Muscle layer of colon (tissue), 2 donors: ENCODE data around the gene METTL21C.

ENCODE experiments used
- H3K27ac ChIP-seq: one replicate; pipeline ENCODE4 v1.7.0; 2013; ENCODE audit warnings: low read depth, mild to moderate bottlenecking, low read length, moderate library complexity
- H3K27me3 ChIP-seq, 2 donors: one replicate each; pipeline ENCODE4 v1.7.0; 2013; ENCODE audit warnings: low read length in 2 of 2, mild to moderate bottlenecking in 2 of 2; ENCODE audit not compliant: insufficient read depth in 2 of 2, control insufficient read depth in 1 of 2
- H3K36me3 ChIP-seq: one replicate; pipeline ENCODE4 v1.7.0; 2013; ENCODE audit warnings: mild to moderate bottlenecking, low read length; ENCODE audit not compliant: insufficient read depth
- H3K4me1 ChIP-seq: one replicate; pipeline ENCODE4 v1.7.0; 2013; ENCODE audit warnings: mild to moderate bottlenecking, low read length; ENCODE audit not compliant: insufficient read depth
- H3K4me3 ChIP-seq, 2 donors: one replicate each; pipeline ENCODE4 v1.7.0; 2013; ENCODE audit warnings: low read length in 2 of 2, low read depth in 1 of 2, mild to moderate bottlenecking in 1 of 2, moderate library complexity in 1 of 2
- H3K9ac ChIP-seq: one replicate; pipeline ENCODE4 v1.7.0; 2013; ENCODE audit warnings: low read length
- H3K9me3 ChIP-seq: one replicate; pipeline ENCODE4 v1.7.0; 2013; ENCODE audit warnings: mild to moderate bottlenecking, low read length
- donor health status: abdominal sarcoma.
- donor health status: Adenocarcinoma of cecum.

The METTL21C gene

GRCh38 chr13:102680133-102680717, 14.6 kb downstream of the METTL21C start:
- no peaks in the 10 kb centered on the region for H3K27me3 ChIP-seq
- H3K4me1 ChIP-seq, result no peaks in the 10 kb centered on the region
- H3K9ac ChIP-seq, result no peak overlapping the region
- H3K9me3 ChIP-seq, result no peaks in the 10 kb centered on the region
- peaks cover 25% of the 10 kb centered on the region for H3K36me3 ChIP-seq
- no peak overlapping the region for H3K4me3 ChIP-seq
- no peak overlapping the region for H3K27ac ChIP-seq

DNA sequence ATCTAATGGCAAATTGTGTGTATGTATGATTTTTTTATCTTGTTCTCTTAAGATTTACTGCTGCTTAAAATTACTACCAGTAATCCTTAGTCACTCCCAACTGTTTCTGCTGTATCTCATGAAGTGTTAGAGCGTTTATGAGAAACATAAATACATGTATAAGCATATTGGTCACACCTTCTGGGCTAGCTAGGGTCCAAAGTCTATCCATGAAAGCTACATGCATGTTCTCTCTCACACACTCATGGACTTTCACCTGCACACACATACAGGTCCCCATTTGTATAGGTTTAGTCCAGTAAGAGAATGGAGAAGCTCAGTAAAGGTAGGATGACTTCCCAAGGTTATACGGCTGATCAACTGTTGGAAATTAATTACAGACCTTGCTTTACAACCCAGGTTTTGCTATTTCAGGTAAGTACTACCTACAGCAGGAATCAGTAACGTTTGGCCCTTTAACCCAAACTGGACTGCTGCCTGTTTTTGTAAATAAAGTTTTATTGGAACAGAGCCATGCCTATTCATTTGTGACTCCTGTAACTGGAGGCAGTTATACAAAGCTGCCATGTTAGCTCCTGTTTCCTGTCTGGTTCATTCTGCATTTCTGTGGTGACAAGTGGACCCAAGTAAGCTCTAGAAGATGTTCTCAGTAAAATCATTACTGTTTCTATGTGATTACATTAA, 15.3 kb downstream of the METTL21C start:
- Histone ChIP-seq H3K4me1 (no peaks in the 10 kb centered on the region), H3K36me3 (peaks cover 29% of the 10 kb centered on the region), H3K9me3 (no peaks in the 10 kb centered on the region), H3K4me3 (no peak overlapping the region), H3K27ac (no peak overlapping the region), H3K9ac (no peak overlapping the region), H3K27me3 (no peaks in the 10 kb centered on the region)

DNA sequence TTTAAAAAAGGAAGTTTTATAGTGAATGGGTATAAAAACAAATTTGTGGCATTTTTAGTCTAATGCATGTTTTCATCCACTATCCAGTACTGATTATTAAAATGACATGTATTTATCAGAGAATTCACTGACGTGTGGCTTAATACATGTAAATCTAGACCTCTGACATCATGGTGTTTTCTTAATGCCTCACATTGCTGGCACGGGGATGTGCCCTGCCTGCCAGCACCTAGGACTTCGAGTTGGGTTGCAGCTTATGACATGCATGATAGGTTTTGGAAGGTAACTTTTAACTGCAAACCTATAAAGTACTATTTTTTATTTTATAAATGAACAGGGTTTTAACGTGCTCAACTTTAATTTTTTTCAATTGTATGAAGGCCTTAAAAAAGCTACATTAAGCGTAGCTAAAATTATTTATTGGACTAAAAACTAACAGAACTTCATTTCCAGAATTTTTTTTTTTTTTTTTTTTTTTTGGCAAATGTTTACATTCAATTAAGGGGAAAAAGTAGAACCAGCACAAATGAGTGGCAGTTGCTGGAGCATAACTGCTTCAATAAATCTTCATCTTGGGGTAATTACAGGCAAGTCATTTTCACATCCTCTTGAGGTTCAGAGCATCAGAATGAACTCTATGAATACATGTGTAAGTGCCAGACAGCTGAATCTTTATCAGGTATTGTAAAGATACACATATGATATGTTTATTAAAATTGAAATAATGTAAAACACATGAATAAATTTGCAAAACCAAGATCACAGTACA, 16.3 kb downstream of the METTL21C start:
- Histone ChIP-seq H3K4me1 (no peaks in the 10 kb centered on the region), H3K9ac (no peak overlapping the region), H3K27ac (no peak overlapping the region), H3K36me3 (peaks cover 34% of the 10 kb centered on the region), H3K9me3 (no peaks in the 10 kb centered on the region), H3K27me3 (no peaks in the 10 kb centered on the region), H3K4me3 (no peak overlapping the region)

- Histone ChIP-seq H3K4me3 (no peak overlapping the region), H3K27ac (no peak overlapping the region), H3K27me3 (no peaks in the 10 kb centered on the region), H3K4me1 (no peaks in the 10 kb centered on the region), H3K9ac (no peak overlapping the region), H3K9me3 (no peaks in the 10 kb centered on the region), H3K36me3 (peaks cover 45% of the 10 kb centered on the region)
Observed at GRCh38 chr13:102677122-102677521, 17.7 kb downstream of the METTL21C start.

GRCh38 chr13:102675115-102675514, 19.7 kb downstream of the METTL21C start:
- Histone ChIP-seq H3K4me1 (no peaks in the 10 kb centered on the region), H3K4me3 (no peak overlapping the region), H3K9me3 (no peaks in the 10 kb centered on the region), H3K27ac (no peak overlapping the region), H3K27me3 (no peaks in the 10 kb centered on the region), H3K36me3 (peaks cover 45% of the 10 kb centered on the region), H3K9ac (no peak overlapping the region)

DNA sequence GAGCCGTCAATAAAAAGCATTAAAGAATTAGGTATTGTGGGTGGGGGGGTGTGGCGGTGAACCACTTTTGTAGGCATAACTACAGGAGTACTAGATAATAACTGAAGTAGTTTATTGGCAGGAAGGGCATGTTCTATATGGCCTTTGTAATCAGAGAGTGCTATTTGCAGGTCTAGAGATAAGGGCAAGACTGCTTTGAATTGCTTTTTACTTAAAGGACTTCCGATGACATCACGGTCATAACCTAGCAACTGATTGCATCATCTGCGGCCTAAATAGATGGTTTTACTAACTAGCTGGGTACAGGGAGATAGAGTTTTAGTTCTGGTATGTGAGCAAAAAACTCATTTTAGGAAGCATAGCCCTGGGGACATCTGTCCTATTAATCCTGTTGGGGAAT, 24.7 kb downstream of the METTL21C start:
- Histone ChIP-seq H3K4me1 (no peaks in the 10 kb centered on the region), H3K36me3 (peaks cover 34% of the 10 kb centered on the region)

DNA sequence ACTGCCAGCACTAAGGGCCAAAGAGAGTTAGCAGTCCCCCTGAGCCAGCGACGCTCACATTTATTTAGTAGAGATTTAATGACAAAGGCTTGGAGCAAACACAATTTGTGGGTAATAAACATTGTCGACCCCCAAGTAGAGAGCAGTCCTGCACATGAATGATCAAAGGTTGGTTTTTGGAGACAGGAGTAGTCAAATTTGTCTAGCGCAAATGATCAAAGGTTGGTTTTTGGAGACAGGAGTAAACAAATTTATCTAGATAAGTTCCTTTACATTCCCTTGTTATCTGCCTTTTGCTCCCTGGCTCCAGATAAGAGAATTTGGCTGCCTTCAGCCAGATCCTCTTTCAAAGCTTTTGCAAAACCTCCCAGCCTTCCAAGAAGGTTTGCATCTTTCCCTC, 26.9 kb downstream of the METTL21C start:
- Histone ChIP-seq H3K9me3 (no peaks in the 10 kb centered on the region), H3K27me3 (no peaks in the 10 kb centered on the region), H3K9ac (no peak overlapping the region), H3K36me3 (peaks cover 25% of the 10 kb centered on the region), H3K4me3 (no peak overlapping the region), H3K27ac (no peak overlapping the region), H3K4me1 (no peaks in the 10 kb centered on the region)

More for the DNA sequence above, 24.7 kb downstream of the METTL21C start:
- Histone ChIP-seq H3K4me3 (no peak overlapping the region), H3K27ac (no peak overlapping the region), H3K9ac (no peak overlapping the region), H3K9me3 (no peaks in the 10 kb centered on the region), H3K27me3 (no peaks in the 10 kb centered on the region)

GRCh38 chr13:102667023-102667422, 27.8 kb downstream of the METTL21C start:
- H3K27ac ChIP-seq, result no peak overlapping the region
- H3K36me3 ChIP-seq, result peaks cover 18% of the 10 kb centered on the region
- no peaks in the 10 kb centered on the region for H3K9me3 ChIP-seq
- H3K4me3 ChIP-seq, result no peak overlapping the region
- H3K27me3 ChIP-seq, result no peaks in the 10 kb centered on the region
- H3K4me1 ChIP-seq, result no peaks in the 10 kb centered on the region
- no peak overlapping the region for H3K9ac ChIP-seq

GRCh38 chr13:102659168-102659713, 35.6 kb downstream of the METTL21C start:
- H3K36me3 ChIP-seq, result peaks cover 28% of the 10 kb centered on the region
- H3K9ac ChIP-seq, result no peak overlapping the region

DNA sequence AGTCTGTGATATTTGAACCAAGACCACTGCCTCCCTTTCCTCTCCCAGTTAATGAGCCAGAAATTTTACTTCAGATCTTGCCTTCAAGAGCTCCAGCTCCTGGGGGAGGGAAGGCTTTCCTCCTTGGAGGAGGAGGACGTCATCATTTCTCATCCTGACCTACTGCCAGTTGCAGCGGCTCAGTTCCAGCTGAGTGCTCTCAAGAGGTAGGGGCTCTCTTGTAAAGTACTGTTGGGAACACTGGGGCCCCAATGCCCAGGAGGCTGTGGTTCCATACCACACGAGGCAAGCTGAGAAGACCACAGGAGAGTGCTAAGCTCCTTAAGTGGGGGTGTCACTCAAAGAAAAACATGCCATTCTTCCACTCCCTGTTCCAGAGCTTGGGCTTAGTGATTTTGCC, 36.2 kb downstream of the METTL21C start:
- Histone ChIP-seq H3K4me3 (no peak overlapping the region), H3K9me3 (no peaks in the 10 kb centered on the region), H3K27ac (no peak overlapping the region), H3K4me1 (no peaks in the 10 kb centered on the region), H3K27me3 (no peaks in the 10 kb centered on the region), H3K9ac (no peak overlapping the region), H3K36me3 (peaks cover 24% of the 10 kb centered on the region)

More at GRCh38 chr13:102659168-102659713, 35.6 kb downstream of the METTL21C start:
- Histone ChIP-seq H3K4me3 (no peak overlapping the region), H3K9me3 (no peaks in the 10 kb centered on the region), H3K27ac (no peak overlapping the region), H3K4me1 (no peaks in the 10 kb centered on the region), H3K27me3 (no peaks in the 10 kb centered on the region)

DNA sequence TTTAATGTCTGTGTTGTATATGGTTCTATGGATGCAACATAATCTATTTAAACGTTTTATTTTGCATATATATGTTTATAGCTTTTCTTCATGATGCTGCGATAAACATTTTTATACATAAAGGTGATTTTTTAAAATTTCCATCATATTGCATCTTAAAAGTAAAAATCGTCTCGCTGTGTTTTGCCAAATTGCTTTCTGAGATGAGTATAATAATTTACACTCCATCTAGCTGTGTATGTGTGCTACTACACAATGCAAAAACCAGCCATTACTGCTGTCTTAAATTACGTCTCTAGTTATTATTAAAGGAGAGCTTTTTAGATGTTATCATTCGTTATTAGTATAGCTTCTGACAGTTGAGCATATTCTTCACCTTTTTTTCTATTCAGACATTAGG, 37.2 kb downstream of the METTL21C start:
- Histone ChIP-seq H3K9me3 (no peaks in the 10 kb centered on the region), H3K9ac (no peak overlapping the region), H3K27ac (no peak overlapping the region), H3K36me3 (peaks cover 24% of the 10 kb centered on the region), H3K4me3 (no peak overlapping the region), H3K27me3 (no peaks in the 10 kb centered on the region), H3K4me1 (no peaks in the 10 kb centered on the region)
